PC-9 (cell line): ENCODE results near the gene RNF182. TPM values are rescaled to one million over a fixed set of nuclear protein-coding genes. Genes with fewer than 3 reads are reported as not detected.

Experiments used
- BruUV-seq: library from RNA; stranded (reverse); fragments of 400-500 nt; replicated peaks from 2 replicates; lab custom pipeline; 2021; lab: Mats Ljungman, UMichigan
- CTCF ChIA-PET: fragments of 300-600 bp; sonication (Branson Sonifier 250); formaldehyde crosslinking; loops from one replicate; lab custom pipeline; 2022; ENCODE audit warnings: antibody characterized with exemption; lab: Charles Lee
- POLR2A ChIA-PET: fragments of 300-600 bp; sonication (Branson Sonifier 250); formaldehyde crosslinking; loops from one replicate; lab custom pipeline; 2022; ENCODE audit warnings: antibody characterized with exemption; ENCODE audit not compliant: unreplicated experiment; lab: Charles Lee
- DNase-seq, 2 experiments: peaks; one replicate each; pipeline versions ENCODE4 v3.0.0 to v3.0.0-alpha.2; 2015 to 2022; ENCODE audit warnings: mixed read lengths in 1 of 2
- H2AFZ ChIP-seq: fragments of 200-600 bp; sonication (generic); 2 replicates; pipeline ENCODE4 v1.8.1; 2017; ENCODE audit warnings: antibody characterized with exemption
- H3F3A ChIP-seq: fragments of 200-600 bp; sonication (generic); 2 replicates; pipeline ENCODE4 v1.8.1; 2017; ENCODE audit warnings: antibody characterized with exemption, mild to moderate bottlenecking, low read depth; ENCODE audit not compliant: insufficient read depth
- H3K27ac ChIP-seq: fragments of 200-600 bp; sonication (generic); 2 replicates; pipeline ENCODE4 v1.6.1; 2016; ENCODE audit warnings: mixed run types
- H3K27me3 ChIP-seq: fragments of 200-600 bp; sonication (generic); 2 replicates; pipeline ENCODE4 v1.6.1; 2016; ENCODE audit warnings: low read depth, mixed run types; ENCODE audit not compliant: insufficient read depth
- H3K36me3 ChIP-seq: fragments of 200-600 bp; sonication (generic); 2 replicates; pipeline ENCODE4 v1.6.1; 2016; ENCODE audit warnings: low read depth, mixed run types
- H3K4me1 ChIP-seq: fragments of 200-600 bp; sonication (generic); replicated peaks from 2 replicates; pipeline ENCODE4 v1.6.1; 2016; ENCODE audit warnings: mixed run types; ENCODE audit not compliant: insufficient read depth
- H3K4me2 ChIP-seq: fragments of 200-600 bp; sonication (generic); 2 replicates; pipeline ENCODE4 v1.6.1; 2017; ENCODE audit warnings: mixed run types
- H3K4me3 ChIP-seq: fragments of 200-600 bp; sonication (generic); 2 replicates; pipeline ENCODE4 v1.6.1; 2016; ENCODE audit warnings: mixed run types
- H3K79me2 ChIP-seq: fragments of 200-600 bp; sonication (generic); 2 replicates; pipeline ENCODE4 v1.6.1; 2017; ENCODE audit warnings: low read depth, mixed run types
- H3K9me2 ChIP-seq: fragments of 200-600 bp; sonication (generic); 2 replicates; pipeline ENCODE4 v1.8.1; 2017; ENCODE audit warnings: mild to moderate bottlenecking; ENCODE audit not compliant: insufficient read depth
- H3K9me3 ChIP-seq: fragments of 200-600 bp; sonication (generic); 2 replicates; pipeline ENCODE4 v1.8.1; 2016; ENCODE audit warnings: low read depth; ENCODE audit not compliant: insufficient read depth
- H4K20me1 ChIP-seq: fragments of 200-600 bp; sonication (generic); 2 replicates; pipeline ENCODE4 v1.8.1; 2017; ENCODE audit not compliant: insufficient read depth
- CTCF ChIP-seq: fragments of 200-600 bp; sonication (generic); conservative IDR thresholded peaks from 2 replicates; pipeline ENCODE4 v1.6.1; 2017; ENCODE audit warnings: mixed run types, antibody characterized with exemption, mild to moderate bottlenecking, moderate library complexity
- EZH2 ChIP-seq: fragments of 200-600 bp; sonication (generic); IDR thresholded peaks from 2 replicates; pipeline ENCODE4 v1.8.0; 2017; ENCODE audit warnings: antibody characterized with exemption, low read depth
- intact Hi-C: fragments of 100-400 bp; cut with micrococcal nuclease; formaldehyde crosslinking; loops from one replicate; pipeline ENCODE4 v1.10.0; 2022; ENCODE audit not compliant: unreplicated experiment
- total RNA-seq: library from RNA; stranded (reverse); gene quantifications from 2 replicates; pipeline ENCODE4 v1.2.3, GENCODE V29; 2021

The RNF182 gene
- total RNA-seq, 1 experiment from 2014 or later = 0.13 TPM

GRCh38 chr6:13911337-13911736, 13.4 kb upstream of the RNF182 start:
- ChIA-PET CTCF (no interaction called here), POLR2A (no interaction called here)
- no peak overlapping the region for H3K27ac ChIP-seq

DNA sequence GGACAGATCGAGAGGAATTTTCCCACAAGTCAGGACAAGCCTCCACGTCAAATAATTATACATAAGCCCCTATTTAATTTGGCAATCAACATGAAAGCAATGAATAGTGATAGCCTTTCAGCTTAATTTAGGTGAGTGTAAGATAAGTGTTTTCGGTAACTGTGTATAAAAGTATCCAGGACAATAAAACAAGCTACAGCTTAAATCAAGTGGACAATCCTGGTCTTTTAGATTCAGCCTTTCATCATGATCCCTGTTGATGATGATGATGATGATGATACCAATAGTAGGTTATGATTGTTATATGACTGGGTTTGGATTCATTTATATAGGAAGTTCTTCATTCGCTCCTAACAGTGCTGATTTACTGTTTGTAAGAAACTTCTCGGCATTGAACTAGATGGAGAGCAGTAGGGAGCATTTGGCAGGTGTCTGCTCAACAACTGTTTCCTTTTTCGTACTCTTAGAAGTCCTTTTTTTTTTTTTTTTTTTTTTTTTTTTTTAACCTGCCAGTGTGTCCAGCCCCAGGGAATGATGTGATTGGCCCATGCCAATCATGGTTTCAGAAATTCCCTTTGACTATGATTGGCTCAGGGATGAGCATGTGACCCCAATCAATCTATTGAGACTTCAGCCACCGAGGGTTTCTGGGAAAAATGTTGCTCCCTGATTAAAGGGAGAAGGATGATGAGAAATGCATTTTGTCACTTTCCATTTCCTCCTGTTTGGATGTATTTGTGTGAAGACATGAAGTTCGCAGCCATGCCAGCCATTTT, 11.3 kb upstream of the RNF182 start:
- H3F3A ChIP-seq = no peaks in the 10 kb centered on the region
- H4K20me1 ChIP-seq = no peaks in the 10 kb centered on the region
- no peaks in the 10 kb centered on the region for H3K79me2 ChIP-seq
- no peaks in the 10 kb centered on the region for H3K9me2 ChIP-seq
- no peaks in the 10 kb centered on the region for H3K27me3 ChIP-seq
- H3K4me1 ChIP-seq = peaks cover 23% of the 10 kb centered on the region
- no peak overlapping the region for H2AFZ ChIP-seq
- ChIA-PET POLR2A (interaction anchor here (0.6 kb wide), 1 partner anchor 27 kb away, joined by 3 read pairs; no protein-coding TSS in a partner anchor), CTCF (interaction anchor here (0.6 to 1.7 kb wide), 2 partner anchors 132 to 154 kb away, joined by 3 to 10 read pairs; no protein-coding TSS in a partner anchor)
- no peak for DNase-seq
- intact Hi-C loops = no loop called here
- H3K36me3 ChIP-seq = no peaks in the 10 kb centered on the region
- no TSS peak for BruUV-seq
- H3K4me3 ChIP-seq = no peak overlapping the region
- 0 out of 2 replicates have a peak overlapping the region, but pooled peaks have one; percentile 26 for H3K4me2 ChIP-seq
- TF ChIP-seq EZH2 (no peak), CTCF (no peak)
- no peak overlapping the region for H3K27ac ChIP-seq
- no peaks in the 10 kb centered on the region for H3K9me3 ChIP-seq

More at GRCh38 chr6:13911337-13911736, 13.4 kb upstream of the RNF182 start:
- no peak overlapping the region for H2AFZ ChIP-seq
- DNase-seq = no peak
- no peak overlapping the region for H3K4me2 ChIP-seq
- BruUV-seq = no TSS peak
- no peaks in the 10 kb centered on the region for H3F3A ChIP-seq
- TF ChIP-seq CTCF = no peak
- H3K9me2 ChIP-seq = no peaks in the 10 kb centered on the region
- H3K4me1 ChIP-seq = peaks cover 23% of the 10 kb centered on the region
- no peaks in the 10 kb centered on the region for H3K79me2 ChIP-seq
- H3K9me3 ChIP-seq = no peaks in the 10 kb centered on the region
- no peaks in the 10 kb centered on the region for H4K20me1 ChIP-seq
- no peak overlapping the region for H3K4me3 ChIP-seq
- no peaks in the 10 kb centered on the region for H3K27me3 ChIP-seq
- intact Hi-C loops = no loop called here
- H3K36me3 ChIP-seq = no peaks in the 10 kb centered on the region

DNA sequence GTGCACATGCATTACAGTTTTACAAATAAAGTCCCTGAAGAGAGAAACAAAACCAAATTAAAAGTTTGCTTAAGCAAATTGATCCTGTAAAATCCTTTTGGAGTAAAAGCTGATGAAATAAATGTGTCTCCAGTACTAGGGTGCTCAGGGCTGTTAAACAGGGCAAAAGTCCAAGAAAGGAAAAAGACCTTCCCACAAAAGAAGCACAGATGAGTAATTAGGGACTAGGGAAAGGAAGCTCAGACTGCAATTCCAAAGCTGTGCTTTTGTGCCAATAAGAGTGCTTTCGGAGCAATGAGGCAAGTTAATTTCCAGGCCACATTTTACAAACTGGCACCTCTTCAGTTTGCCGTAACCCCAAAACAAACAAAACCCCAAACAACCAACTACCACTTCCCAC, 10.4 kb upstream of the RNF182 start:
- CTCF ChIA-PET = no interaction called here

More for the DNA sequence above, 10.4 kb upstream of the RNF182 start:
- H3K4me1 ChIP-seq = peaks cover 20% of the 10 kb centered on the region
- no peaks in the 10 kb centered on the region for H3F3A ChIP-seq
- H3K27me3 ChIP-seq = no peaks in the 10 kb centered on the region
- H3K9me2 ChIP-seq = no peaks in the 10 kb centered on the region
- BruUV-seq = no TSS peak
- H3K9me3 ChIP-seq = no peaks in the 10 kb centered on the region
- intact Hi-C loops = no loop called here
- H3K79me2 ChIP-seq = no peaks in the 10 kb centered on the region
- no peaks in the 10 kb centered on the region for H4K20me1 ChIP-seq
- H3K27ac ChIP-seq = no peak overlapping the region
- DNase-seq = no peak
- TF ChIP-seq EZH2 (no peak), CTCF (no peak)
- POLR2A ChIA-PET = no interaction called here
- H3K4me3 ChIP-seq = no peak overlapping the region
- H2AFZ ChIP-seq = no peak overlapping the region; the same call in 1 of the 2 replicates
- H3K36me3 ChIP-seq = no peaks in the 10 kb centered on the region
- no peak overlapping the region for H3K4me2 ChIP-seq
